CD4-positive, CD25-positive, alpha-beta regulatory T cell (primary cell): ENCODE data around the gene DTD2. TPM values are rescaled to one million over a fixed set of nuclear protein-coding genes. Genes with fewer than 3 reads are reported as not detected.

ENCODE experiments used
- ATAC-seq, 2 donors: fragments of 150-1000 bp; cut with Tn5 transposase; one replicate each; pipeline ENCODE4 v1.10.0; 2021; ENCODE audit warnings: low read depth in 2 of 2, moderate number of reproducible peaks in 2 of 2, moderate library complexity in 1 of 2
- DNase-seq, 3 donors: peaks; one replicate each; pipeline versions ENCODE4 v3.0.0 to v3.0.0-alpha.2; 2012 to 2022; ENCODE audit warnings: mixed read lengths in 1 of 3
- H3K27ac ChIP-seq: one replicate; pipeline ENCODE4 v1.7.0; 2013; ENCODE audit warnings: mild to moderate bottlenecking, low read length; ENCODE audit not compliant: insufficient read depth, poor library complexity, severe bottlenecking
- H3K27me3 ChIP-seq: one replicate; pipeline ENCODE4 v1.7.0; 2013; ENCODE audit warnings: low read length; ENCODE audit not compliant: control insufficient read depth, insufficient read depth
- H3K36me3 ChIP-seq: one replicate; pipeline ENCODE4 v1.7.0; 2013; ENCODE audit warnings: mild to moderate bottlenecking, low read length, moderate library complexity; ENCODE audit not compliant: control insufficient read depth, insufficient read depth
- H3K4me1 ChIP-seq: 2 replicates; pipeline ENCODE4 v1.7.0; 2013; ENCODE audit warnings: mild to moderate bottlenecking, low read length; ENCODE audit not compliant: insufficient read depth, control insufficient read depth, poor library complexity, severe bottlenecking
- H3K4me3 ChIP-seq: one replicate; pipeline ENCODE4 v1.7.0; 2013; ENCODE audit warnings: low read depth, mild to moderate bottlenecking, low read length, moderate library complexity
- H3K9me3 ChIP-seq, 2 experiments: 1 replicate in 1 of 2; 2 replicates in 1 of 2; pipeline ENCODE4 v1.7.0; 2013; ENCODE audit warnings: low read length in 2 of 2, mild to moderate bottlenecking in 1 of 2, moderate library complexity in 1 of 2; ENCODE audit not compliant: control insufficient read depth in 2 of 2
- H3K27ac Mint-ChIP-seq, 3 donors: one replicate each; pipeline ENCODE4 v1.8.0; 2020 to 2022; ENCODE audit warnings: mild to moderate bottlenecking in 3 of 3, mixed read lengths in 3 of 3, moderate library complexity in 2 of 3
- H3K27me3 Mint-ChIP-seq: one replicate; pipeline ENCODE4 v1.8.0; 2022; ENCODE audit warnings: mild to moderate bottlenecking, mixed read lengths
- H3K36me3 Mint-ChIP-seq: one replicate; pipeline ENCODE4 v1.8.0; 2020; ENCODE audit warnings: mixed read lengths
- H3K4me1 Mint-ChIP-seq, 4 donors: one replicate each; pipeline ENCODE4 v1.8.0; 2020 to 2022; ENCODE audit warnings: mixed read lengths in 4 of 4, mild to moderate bottlenecking in 1 of 4
- H3K4me3 Mint-ChIP-seq, 4 donors: one replicate each; pipeline ENCODE4 v1.8.0; 2020 to 2022; ENCODE audit warnings: mild to moderate bottlenecking in 4 of 4, mixed read lengths in 4 of 4, moderate library complexity in 3 of 4
- H3K9me3 Mint-ChIP-seq, 7 donors: one replicate each; pipeline ENCODE4 v1.8.0; 2020 to 2022; ENCODE audit warnings: mixed read lengths in 7 of 7, mild to moderate bottlenecking in 3 of 7, moderate library complexity in 2 of 7
- polyA plus RNA-seq, 4 donors: library from polyadenylated mRNA; unstranded; fragments of 300-500 nt; fragmentation: Illumina TruSeq; gene quantifications; one replicate each; pipeline ENCODE4 v1.2.3, GENCODE V29; 2021
- total RNA-seq: library from RNA; stranded (reverse); gene quantifications from one replicate; pipeline ENCODE4 v1.2.3, GENCODE V29; 2022

DTD2 gene
- total and polyA plus RNA-seq, 5 donors from 2014 or later, result 7.8 to 23.7 (median 14.4) TPM

- H3K4me1 ChIP-seq, result no peaks in the 10 kb centered on the region
- H3K27ac ChIP-seq, result no peak overlapping the region
- Mint-ChIP-seq H3K27ac (no peak overlapping the region), H3K36me3 (peaks cover 3% of the 10 kb centered on the region), H3K9me3 (no peaks in the 10 kb centered on the region), H3K4me3 (no peak overlapping the region), H3K27me3 (peaks cover 5% of the 10 kb centered on the region), H3K4me1 (peaks cover 14 to 16% (median 15%) of the 10 kb centered on the region in 4 donors)
- no peaks in the 10 kb centered on the region for H3K36me3 ChIP-seq
- no peak overlapping the region for H3K4me3 ChIP-seq
- ATAC-seq (no peak), DNase-seq (no peak)
- no peaks in the 10 kb centered on the region for H3K27me3 ChIP-seq
- H3K9me3 ChIP-seq, result no peaks in the 10 kb centered on the region
Observed at GRCh38 chr14:31411218-31411727, 46.0 kb downstream of the DTD2 start.

- peaks cover 3% of the 10 kb centered on the region for H3K36me3 Mint-ChIP-seq
- no peak for DNase-seq
- H3K27ac ChIP-seq, result no peak overlapping the region
Observed at GRCh38 chr14:31410048-31410650, 47.2 kb downstream of the DTD2 start.

GRCh38 chr14:31408421-31408820, 48.9 kb downstream of the DTD2 start:
- no peak for ATAC-seq
- peaks cover 3% of the 10 kb centered on the region for H3K36me3 Mint-ChIP-seq

More at GRCh38 chr14:31410048-31410650, 47.2 kb downstream of the DTD2 start:
- Histone ChIP-seq H3K27me3 (no peaks in the 10 kb centered on the region), H3K4me3 (no peak overlapping the region), H3K9me3 (no peaks in the 10 kb centered on the region), H3K4me1 (no peaks in the 10 kb centered on the region), H3K36me3 (no peaks in the 10 kb centered on the region)
- Mint-ChIP-seq H3K9me3 (no peaks in the 10 kb centered on the region), H3K4me1 (peaks cover 13 to 22% (median 14%) of the 10 kb centered on the region in 4 donors), H3K27me3 (peaks cover 5% of the 10 kb centered on the region), H3K4me3 (no peak overlapping the region), H3K27ac (no peak overlapping the region)
- no peak for ATAC-seq

GRCh38 chr14:31405599-31406232, 51.6 kb downstream of the DTD2 start:
- H3K4me1 ChIP-seq, result no peaks in the 10 kb centered on the region
- Mint-ChIP-seq H3K4me1 (peaks cover 2 to 19% (median 8%) of the 10 kb centered on the region in 4 donors), H3K27me3 (no peaks in the 10 kb centered on the region), H3K9me3 (no peaks in the 10 kb centered on the region), H3K36me3 (peaks cover 16% of the 10 kb centered on the region), H3K4me3 (no peak overlapping the region), H3K27ac (no peak overlapping the region)
- H3K27ac ChIP-seq, result no peak overlapping the region
- ATAC-seq (no peak), DNase-seq (no peak)
- no peak overlapping the region for H3K4me3 ChIP-seq
- H3K36me3 ChIP-seq, result no peaks in the 10 kb centered on the region
- no peaks in the 10 kb centered on the region for H3K27me3 ChIP-seq
- no peaks in the 10 kb centered on the region for H3K9me3 ChIP-seq

More at GRCh38 chr14:31408421-31408820, 48.9 kb downstream of the DTD2 start:
- peaks cover 5% of the 10 kb centered on the region for H3K27me3 Mint-ChIP-seq
- Histone ChIP-seq H3K4me1 (no peaks in the 10 kb centered on the region), H3K27ac (no peak overlapping the region), H3K4me3 (no peak overlapping the region), H3K27me3 (no peaks in the 10 kb centered on the region), H3K9me3 (no peaks in the 10 kb centered on the region), H3K36me3 (no peaks in the 10 kb centered on the region)
- peaks cover 2 to 14% (median 9%) of the 10 kb centered on the region in 4 donors for H3K4me1 Mint-ChIP-seq
- H3K9me3 Mint-ChIP-seq, result no peaks in the 10 kb centered on the region
- no peak for DNase-seq
- no peak overlapping the region for H3K4me3 Mint-ChIP-seq
- H3K27ac Mint-ChIP-seq, result peak overlapping the region in 1 of 3 donors; percentile 66

GRCh38 chr14:31405106-31405505, 52.2 kb downstream of the DTD2 start:
- H3K4me3 ChIP-seq, result no peak overlapping the region
- no peaks in the 10 kb centered on the region for H3K9me3 ChIP-seq
- no peaks in the 10 kb centered on the region for H3K9me3 Mint-ChIP-seq
- no peak overlapping the region for H3K27ac ChIP-seq
- no peak overlapping the region for H3K4me3 Mint-ChIP-seq
- H3K4me1 Mint-ChIP-seq, result peaks cover 2 to 18% (median 10%) of the 10 kb centered on the region in 4 donors
- peaks cover 16% of the 10 kb centered on the region for H3K36me3 Mint-ChIP-seq
- DNase-seq (no peak), ATAC-seq (no peak)
- H3K36me3 ChIP-seq, result peaks cover 2% of the 10 kb centered on the region
- no peaks in the 10 kb centered on the region for H3K4me1 ChIP-seq
- no peak overlapping the region for H3K27ac Mint-ChIP-seq
- no peaks in the 10 kb centered on the region for H3K27me3 ChIP-seq
- no peaks in the 10 kb centered on the region for H3K27me3 Mint-ChIP-seq

- H3K36me3 ChIP-seq, result peaks cover 2% of the 10 kb centered on the region
- H3K4me3 ChIP-seq, result no peak overlapping the region
- H3K36me3 Mint-ChIP-seq, result peaks cover 16% of the 10 kb centered on the region
- peaks cover 3 to 16% (median 7%) of the 10 kb centered on the region in 4 donors for H3K4me1 Mint-ChIP-seq
- no peaks in the 10 kb centered on the region for H3K4me1 ChIP-seq
- no peak overlapping the region for H3K4me3 Mint-ChIP-seq
- DNase-seq, result no peak
- H3K27me3 Mint-ChIP-seq, result no peaks in the 10 kb centered on the region
- no peaks in the 10 kb centered on the region for H3K27me3 ChIP-seq
- no peaks in the 10 kb centered on the region for H3K9me3 Mint-ChIP-seq
- H3K9me3 ChIP-seq, result no peaks in the 10 kb centered on the region
- ATAC-seq, result no peak
- H3K27ac Mint-ChIP-seq, result peak overlapping the region in 1 of 3 donors; percentile 49
- H3K27ac ChIP-seq, result no peak overlapping the region
Observed at GRCh38 chr14:31403707-31404106, 53.6 kb downstream of the DTD2 start.

- no peak overlapping the region for H3K4me3 Mint-ChIP-seq
- DNase-seq (no peak), ATAC-seq (no peak)
- Histone ChIP-seq H3K9me3 (no peaks in the 10 kb centered on the region), H3K27ac (no peak overlapping the region), H3K27me3 (no peaks in the 10 kb centered on the region), H3K4me1 (no peaks in the 10 kb centered on the region), H3K36me3 (peaks cover 6% of the 10 kb centered on the region), H3K4me3 (no peak overlapping the region)
- no peaks in the 10 kb centered on the region for H3K27me3 Mint-ChIP-seq
- H3K9me3 Mint-ChIP-seq, result no peaks in the 10 kb centered on the region
- peaks cover 20% of the 10 kb centered on the region for H3K36me3 Mint-ChIP-seq
- H3K27ac Mint-ChIP-seq, result peak overlapping the region in 1 of 3 donors; percentile 49
- H3K4me1 Mint-ChIP-seq, result peaks cover 3 to 12% (median 7%) of the 10 kb centered on the region in 4 donors
Observed at GRCh38 chr14:31402764-31403439, 54.4 kb downstream of the DTD2 start.
